ENCODE data around the gene DCTN5.

DNA sequence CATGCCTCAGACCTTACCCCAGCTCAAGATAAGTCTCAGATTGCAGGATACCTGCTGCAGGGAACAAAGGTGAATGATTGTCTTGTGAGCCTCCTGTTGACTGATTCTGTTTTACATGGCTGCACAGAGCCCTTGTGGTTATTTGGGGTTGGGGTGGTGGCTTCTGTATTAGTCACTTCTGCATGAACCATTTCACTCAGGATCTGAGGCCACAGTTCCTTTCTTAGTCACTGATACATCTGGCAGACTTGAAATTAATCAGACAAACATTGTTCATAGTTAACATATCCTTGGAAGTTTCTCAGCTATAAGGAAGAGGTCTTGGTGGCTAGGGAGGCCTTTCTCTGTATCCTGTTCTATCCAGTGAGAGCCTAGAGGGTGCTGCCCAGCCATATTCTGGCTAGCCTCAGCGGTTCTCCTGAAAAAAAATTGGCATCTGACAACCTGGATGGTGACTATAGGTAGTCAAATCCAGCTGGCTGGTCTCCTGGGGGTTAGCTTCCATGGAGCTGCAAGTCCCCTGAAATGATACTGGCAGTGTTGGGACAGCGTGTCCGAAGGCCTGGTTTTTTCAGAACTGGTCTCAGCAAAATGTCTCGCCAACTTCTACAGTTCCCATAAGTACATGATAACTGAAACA is 29.0 kb downstream of the DCTN5 start:
- TF ChIP-seq CTCF (IDR thresholded peaks at IDR 0.05) (no peak), ZFX (IDR thresholded peaks at IDR 0.05; ENCODE audit: borderline replicate concordance) (no peak)
